ENCODE measurements around the gene OSBPL5.
"Not testable (repeated sequence)": the region's sequence is repeated elsewhere in the genome, so short reads cannot be mapped to it uniquely, and the experiment has no call there.

Gene OSBPL5

GRCh38 chr11:3080733-3081385 lies 84.3 kb downstream of the OSBPL5 start:
- no peak for DNase-seq

GRCh38 chr11:3080104-3080503 lies 85.0 kb downstream of the OSBPL5 start:
- no peak for DNase-seq

- no peak for DNase-seq
These were observed 87.2 kb downstream of the OSBPL5 start for GRCh38 chr11:3077846-3078440.

- DNase-seq, result no peak
These were observed 87.8 kb downstream of the OSBPL5 start for GRCh38 chr11:3077189-3077836.

GRCh38 chr11:3074912-3075589 lies 90.1 kb downstream of the OSBPL5 start:
- DNase-seq, result no peak

- no peak for DNase-seq
These were observed 92.1 kb downstream of the OSBPL5 start for GRCh38 chr11:3073029-3073435.

GRCh38 chr11:3069425-3069824 lies 95.7 kb downstream of the OSBPL5 start:
- no peak for DNase-seq

- not testable (repeated sequence) for DNase-seq
These were observed 98.8 kb downstream of the OSBPL5 start for GRCh38 chr11:3066308-3066707.

- not testable (repeated sequence) for DNase-seq
These were observed 100.4 kb downstream of the OSBPL5 start for GRCh38 chr11:3064709-3065108.

- DNase-seq, result not testable (repeated sequence)
These were observed 101.2 kb downstream of the OSBPL5 start for GRCh38 chr11:3063876-3064275.

- DNase-seq, result not testable (repeated sequence)
These were observed 101.7 kb downstream of the OSBPL5 start for GRCh38 chr11:3063432-3063831.

GRCh38 chr11:3060436-3061025 lies 104.6 kb downstream of the OSBPL5 start:
- no peak for DNase-seq

GRCh38 chr11:3058753-3059664 lies 106.1 kb downstream of the OSBPL5 start:
- DNase-seq, result no peak

GRCh38 chr11:3057069-3057963 lies 107.8 kb downstream of the OSBPL5 start, which contains the start of gene CARS1:
Gene CARS1 (minus strand): TSS chr11:3057423. CDS start chr11:3057367, 56 bp downstream.
- DNase-seq, result peak; percentile 61

GRCh38 chr11:3056296-3057068 lies 108.6 kb downstream of the OSBPL5 start:
- DNase-seq, result no peak

GRCh38 chr11:3055891-3056290 lies 109.2 kb downstream of the OSBPL5 start:
- no peak for DNase-seq

- DNase-seq, result no peak
These were observed 112.5 kb downstream of the OSBPL5 start for GRCh38 chr11:3052567-3052966.

- DNase-seq, result no peak
These were observed 113.0 kb downstream of the OSBPL5 start for GRCh38 chr11:3052109-3052479.

GRCh38 chr11:3051196-3052108 lies 113.7 kb downstream of the OSBPL5 start:
- DNase-seq, result no peak
